CD14-positive monocyte (primary cell): ENCODE data around the gene ATG7. TPM values are rescaled to one million over a fixed set of nuclear protein-coding genes. Genes with fewer than 3 reads are reported as not detected.
A peak's percentile ranks its signal among the peaks of the same experiment; 100 is the strongest.

Experiments
- DNase-seq, 3 donors: peaks; one replicate each; pipeline ENCODE4 v3.0.0-alpha.2; 2011 to 2022
- H2AFZ ChIP-seq: 2 replicates; pipeline ENCODE4 v1.6.0; 2012; ENCODE audit warnings: mild to moderate bottlenecking, low read depth, low read length, inconsistent platforms; ENCODE audit not compliant: insufficient read depth, poor library complexity, severe bottlenecking
- H3K27ac ChIP-seq, 2 donors: 1 replicate in 1 of 2; 2 replicates in 1 of 2; pipeline ENCODE4 v1.5.1; 2012 to 2013; ENCODE audit warnings: low read length in 2 of 2, control low read depth in 1 of 2, inconsistent platforms in 1 of 2, low read depth in 1 of 2, mild to moderate bottlenecking in 1 of 2
- H3K27me3 ChIP-seq, 2 donors: one replicate each; pipeline versions ENCODE4 v1.6.0 to v1.6.1; 2011 to 2013; ENCODE audit warnings: low read length in 2 of 2; ENCODE audit not compliant: control insufficient read depth in 2 of 2, insufficient read depth in 2 of 2
- H3K36me3 ChIP-seq, 2 donors: replicated peaks in 1 of 2; 1 replicate in 1 of 2; 2 replicates in 1 of 2; pipeline versions ENCODE4 v1.5.1 to v1.6.1; 2012 to 2013; ENCODE audit warnings: low read length in 2 of 2, control low read depth in 1 of 2, inconsistent platforms in 1 of 2, mild to moderate bottlenecking in 1 of 2; ENCODE audit not compliant: insufficient read depth in 2 of 2, control insufficient read depth in 1 of 2
- H3K4me1 ChIP-seq, 2 donors: 1 replicate in 1 of 2; 2 replicates in 1 of 2; pipeline versions ENCODE4 v1.5.1 to v1.6.1; 2012 to 2013; ENCODE audit warnings: low read length in 2 of 2, control low read depth in 1 of 2, inconsistent platforms in 1 of 2, mild to moderate bottlenecking in 1 of 2, moderate library complexity in 1 of 2; ENCODE audit not compliant: insufficient read depth in 2 of 2, control insufficient read depth in 1 of 2
- H3K4me2 ChIP-seq: replicated peaks from 2 replicates; pipeline ENCODE3; 2012; ENCODE audit warnings: low read length, moderate library complexity, mild to moderate bottlenecking; ENCODE audit not compliant: poor library complexity, severe bottlenecking; ENCODE audit errors: extremely low read depth
- H3K4me3 ChIP-seq, 3 experiments: fragments of 200-600 bp in 1 of 3; sonication (generic) in 1 of 3; replicated peaks in 1 of 3; 1 replicate in 2 of 3; 2 replicates in 1 of 3; pipeline ENCODE4 v1.5.1; 2011 to 2013; ENCODE audit warnings: low read length in 3 of 3, mild to moderate bottlenecking in 3 of 3, control low read depth in 2 of 3, low read depth in 2 of 3, inconsistent platforms in 1 of 3, moderate library complexity in 1 of 3
- H3K79me2 ChIP-seq: 2 replicates; pipeline ENCODE4 v1.6.0; 2012; ENCODE audit warnings: mild to moderate bottlenecking, control low read depth, inconsistent platforms, low read length, moderate library complexity; ENCODE audit not compliant: insufficient read depth
- H3K9ac ChIP-seq: 2 replicates; pipeline ENCODE4 v1.6.0; 2017; ENCODE audit warnings: low read length, mild to moderate bottlenecking; ENCODE audit not compliant: insufficient read depth, poor library complexity, severe bottlenecking
- H3K9me3 ChIP-seq, 2 donors: replicated peaks in 1 of 2; 1 replicate in 1 of 2; 2 replicates in 1 of 2; pipeline versions ENCODE4 v1.5.1 to v1.6.1; 2012 to 2013; ENCODE audit warnings: low read length in 2 of 2, control low read depth in 1 of 2; ENCODE audit not compliant: control insufficient read depth in 1 of 2, insufficient read depth in 1 of 2
- H4K20me1 ChIP-seq: 2 replicates; pipeline ENCODE4 v1.6.0; 2012; ENCODE audit warnings: mild to moderate bottlenecking, low read length, control low read depth, moderate library complexity; ENCODE audit not compliant: insufficient read depth
- H3K27ac Mint-ChIP-seq, 7 donors: one replicate each; pipeline ENCODE4 v1.8.0; 2020; ENCODE audit warnings: mild to moderate bottlenecking in 7 of 7, mixed read lengths in 7 of 7, moderate library complexity in 6 of 7, inconsistent platforms in 2 of 7
- H3K27me3 Mint-ChIP-seq, 3 donors: one replicate each; pipeline ENCODE4 v1.8.0; 2021 to 2022; ENCODE audit warnings: low read depth in 3 of 3, mild to moderate bottlenecking in 3 of 3, mixed read lengths in 3 of 3, moderate library complexity in 3 of 3, inconsistent platforms in 1 of 3
- H3K36me3 Mint-ChIP-seq, 2 donors: one replicate each; pipeline ENCODE4 v1.8.0; 2020; ENCODE audit warnings: mixed read lengths in 2 of 2, inconsistent platforms in 1 of 2, mild to moderate bottlenecking in 1 of 2
- H3K4me1 Mint-ChIP-seq: one replicate; pipeline ENCODE4 v1.8.0; 2020; ENCODE audit warnings: mild to moderate bottlenecking, mixed read lengths
- H3K4me3 Mint-ChIP-seq, 2 donors: one replicate each; pipeline ENCODE4 v1.8.0; 2020; ENCODE audit warnings: mild to moderate bottlenecking in 2 of 2, mixed read lengths in 2 of 2, moderate library complexity in 1 of 2
- H3K9me3 Mint-ChIP-seq, 7 donors: one replicate each; pipeline ENCODE4 v1.8.0; 2020 to 2022; ENCODE audit warnings: mixed read lengths in 7 of 7, mild to moderate bottlenecking in 6 of 7, moderate library complexity in 6 of 7, inconsistent platforms in 2 of 7
- CTCF ChIP-seq: fragments of 200-600 bp; IDR thresholded peaks from one replicate; pipeline ENCODE4 v1.8.0; 2022; ENCODE audit warnings: antibody characterized with exemption, mild to moderate bottlenecking
- WGBS: methylation state at CpG from one replicate; pipeline ENCODE4 v1.1.5; 2013; ENCODE audit warnings: missing lambda C conversion rate; ENCODE audit not compliant: insufficient coverage; 5-methylcytosine and 5-hydroxymethylcytosine counted together
- intact Hi-C, 2 donors: fragments of 100-400 bp; cut with micrococcal nuclease; formaldehyde crosslinking; loops; one replicate each; pipeline versions ENCODE4 v1.15.0 to v1.15.1; 2023
- polyA plus RNA-seq, 3 donors: library from polyadenylated mRNA; depleted of rRNA in 1 of 3; unstranded in 2 of 3; stranded (reverse) in 1 of 3; fragments of 300-500 nt in 2 of 3; fragments of >200 nt in 1 of 3; fragmentation: Illumina TruSeq in 2 of 3; gene quantifications; 1 replicate in 2 of 3; 2 replicates in 1 of 3; pipeline ENCODE4 v1.2.3, GENCODE V29; 2012 to 2021

The ATG7 gene
- polyA plus RNA-seq, 3 donors, result 57.4 to 101 (median 89.7) TPM

DNA sequence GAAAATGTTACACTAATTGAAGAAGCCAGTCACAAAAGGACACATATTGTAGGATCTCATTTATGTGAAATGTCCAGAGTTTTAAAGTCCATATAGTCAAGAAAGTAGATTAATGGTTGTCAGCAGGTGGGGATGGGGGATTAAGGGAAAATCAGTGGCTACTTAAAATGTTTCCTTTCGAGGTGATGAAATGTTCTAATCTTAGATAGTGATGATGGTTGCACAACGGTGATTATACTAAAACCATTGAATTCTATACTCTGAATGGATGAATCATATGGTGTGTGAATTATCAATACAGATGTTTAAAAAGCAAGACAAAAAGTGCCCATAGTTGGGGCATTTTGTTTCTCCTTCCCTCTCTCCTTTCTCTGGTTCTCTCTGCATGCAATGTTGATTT is 164.6 kb downstream of the ATG7 start:
- no peak for DNase-seq
- intact Hi-C loops, result no loop called here
- H3K9ac ChIP-seq, result no peak overlapping the region
- H3K79me2 ChIP-seq, result peaks cover 16% of the 10 kb centered on the region
- no peak overlapping the region for H3K4me3 Mint-ChIP-seq
- no peaks in the 10 kb centered on the region for H3K27me3 ChIP-seq
- no peak overlapping the region for H3K27ac ChIP-seq
- WGBS, result 0% methylated on average over 1 of the region's 2 CpGs
- H3K27ac Mint-ChIP-seq, result peak overlapping the region in 2 of 7 donors; percentile 27 to 62
- no peak overlapping the region for H2AFZ ChIP-seq
- no peak overlapping the region for H3K4me3 ChIP-seq
- H3K4me2 ChIP-seq, result no peak overlapping the region
- peaks cover 99% of the 10 kb centered on the region for H4K20me1 ChIP-seq
- no peaks in the 10 kb centered on the region for H3K9me3 ChIP-seq
- peaks cover 0 to 1% (median 0%) of the 10 kb centered on the region in 3 donors for H3K27me3 Mint-ChIP-seq
- no peaks in the 10 kb centered on the region for H3K9me3 Mint-ChIP-seq
- H3K36me3 Mint-ChIP-seq, result peaks cover 30 to 33% of the 10 kb centered on the region in 2 donors
- peaks cover 23% of the 10 kb centered on the region for H3K4me1 Mint-ChIP-seq
- H3K4me1 ChIP-seq, result peaks cover 3 to 12% of the 10 kb centered on the region in 2 donors
- peaks cover 16 to 52% of the 10 kb centered on the region in 2 donors for H3K36me3 ChIP-seq
- no peak for TF ChIP-seq CTCF

DNA sequence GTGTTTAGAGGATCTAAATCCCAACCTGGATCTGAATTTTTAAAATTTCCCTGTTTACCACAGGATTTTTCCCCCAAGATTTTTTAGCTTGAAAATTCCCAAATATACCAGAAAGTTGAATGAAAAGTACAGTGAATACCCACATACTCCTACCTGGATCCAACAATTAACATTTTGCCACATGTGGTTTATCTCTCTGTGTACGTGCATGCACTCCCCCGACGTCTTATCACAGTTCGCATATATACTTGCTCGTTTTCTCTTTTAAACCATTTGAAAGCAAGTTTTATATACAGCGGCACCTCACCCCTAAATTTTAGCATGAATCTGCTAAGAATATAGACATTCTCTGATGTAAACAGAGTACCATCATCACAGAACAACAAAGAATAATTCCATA is 165.3 kb downstream of the ATG7 start:
- Histone ChIP-seq H3K9me3 (no peaks in the 10 kb centered on the region), H3K79me2 (peaks cover 16% of the 10 kb centered on the region), H3K9ac (no peak overlapping the region), H3K27ac (no peak overlapping the region), H3K27me3 (no peaks in the 10 kb centered on the region), H4K20me1 (peaks cover 98% of the 10 kb centered on the region), H2AFZ (no peak overlapping the region), H3K36me3 (peaks cover 14 to 56% of the 10 kb centered on the region in 2 donors), H3K4me2 (no peak overlapping the region), H3K4me1 (peaks cover 3 to 12% of the 10 kb centered on the region in 2 donors), H3K4me3 (no peak overlapping the region)
- Mint-ChIP-seq H3K36me3 (peaks cover 30 to 34% of the 10 kb centered on the region in 2 donors), H3K27ac (peak overlapping the region in 1 of 7 donors; percentile 62), H3K4me1 (peaks cover 23% of the 10 kb centered on the region), H3K4me3 (no peak overlapping the region), H3K9me3 (peaks cover 0 to 2% (median 0%) of the 10 kb centered on the region in 7 donors), H3K27me3 (no peaks in the 10 kb centered on the region)
- DNase-seq, result no peak
- no peak for TF ChIP-seq CTCF
- WGBS, result 100% methylated on average over 5 of the region's 6 CpGs
- intact Hi-C loops, result no loop called here
